DND-41 (cell line): Measurements from ENCODE around the gene RNF186.
"Not testable (repeated sequence)": the region's sequence is repeated elsewhere in the genome, so short reads cannot be mapped to it uniquely, and the experiment has no call there.

Source experiments
- ATAC-seq: fragments of 200-7000 bp; cut with Tn5 transposase; 3 replicates; pipeline ENCODE4 v1.9.1; 2021; ENCODE audit warnings: low read depth; ENCODE audit not compliant: insufficient read depth
- DNase-seq: peaks from one replicate; pipeline ENCODE4 v3.0.0-alpha.2; 2020
- H2AFZ ChIP-seq: 2 replicates; pipeline ENCODE4 v1.6.0; 2012; ENCODE audit warnings: low read depth, low read length
- H3K27ac ChIP-seq: 2 replicates; pipeline ENCODE4 v1.5.1; 2012; ENCODE audit warnings: low read length, inconsistent platforms
- H3K27me3 ChIP-seq: fragments of 200-600 bp; sonication (generic); 2 replicates; pipeline ENCODE4 v1.6.0; 2012; ENCODE audit warnings: low read length, mild to moderate bottlenecking, inconsistent platforms; ENCODE audit not compliant: insufficient read depth, poor library complexity
- H3K36me3 ChIP-seq: 2 replicates; pipeline ENCODE4 v1.5.1; 2012; ENCODE audit warnings: low read length, inconsistent platforms; ENCODE audit not compliant: insufficient read depth
- H3K4me1 ChIP-seq: 2 replicates; pipeline ENCODE4 v1.5.1; 2012; ENCODE audit warnings: mild to moderate bottlenecking, low read length; ENCODE audit not compliant: insufficient read depth
- H3K4me2 ChIP-seq: 2 replicates; pipeline ENCODE4 v1.6.0; 2012; ENCODE audit warnings: mild to moderate bottlenecking, moderate library complexity, low read length, inconsistent platforms; ENCODE audit not compliant: insufficient read depth
- H3K4me3 ChIP-seq, 2 experiments: fragments of 200-600 bp in 1 of 2; shearing (Covaris generic) in 1 of 2; 2 replicates each; pipeline ENCODE4 v1.5.1; 2012 to 2016; ENCODE audit warnings: inconsistent platforms in 2 of 2, low read length in 2 of 2, mild to moderate bottlenecking in 2 of 2, low read depth in 1 of 2, moderate library complexity in 1 of 2
- H3K79me2 ChIP-seq: 2 replicates; pipeline ENCODE4 v1.6.0; 2012; ENCODE audit warnings: low read length, inconsistent platforms; ENCODE audit not compliant: insufficient read depth
- H3K9ac ChIP-seq: 2 replicates; pipeline ENCODE4 v1.6.0; 2012; ENCODE audit warnings: low read depth, mild to moderate bottlenecking, inconsistent platforms, low read length, moderate library complexity
- H3K9me3 ChIP-seq: 2 replicates; pipeline ENCODE4 v1.5.1; 2012; ENCODE audit warnings: low read length, moderate library complexity, mild to moderate bottlenecking, inconsistent platforms; ENCODE audit not compliant: insufficient read depth, severe bottlenecking
- H4K20me1 ChIP-seq: 2 replicates; pipeline ENCODE4 v1.6.0; 2012; ENCODE audit warnings: low read length; ENCODE audit not compliant: insufficient read depth
- EZH2 ChIP-seq: IDR thresholded peaks from 3 replicates; pipeline ENCODE4 v1.6.1; 2012; ENCODE audit warnings: borderline replicate concordance, low read depth, mild to moderate bottlenecking, moderate library complexity, low read length, inconsistent platforms; ENCODE audit not compliant: severe bottlenecking
- TF ChIP-seq, protein P1 (sequence below): IDR thresholded peaks from 2 replicates; pipeline ENCODE4 v1.5.1; 2012; ENCODE audit warnings: borderline replicate concordance, low read length, moderate library complexity, mild to moderate bottlenecking; ENCODE audit not compliant: poor library complexity, severe bottlenecking; ENCODE audit errors: extremely low read depth

Gene RNF186

DNA sequence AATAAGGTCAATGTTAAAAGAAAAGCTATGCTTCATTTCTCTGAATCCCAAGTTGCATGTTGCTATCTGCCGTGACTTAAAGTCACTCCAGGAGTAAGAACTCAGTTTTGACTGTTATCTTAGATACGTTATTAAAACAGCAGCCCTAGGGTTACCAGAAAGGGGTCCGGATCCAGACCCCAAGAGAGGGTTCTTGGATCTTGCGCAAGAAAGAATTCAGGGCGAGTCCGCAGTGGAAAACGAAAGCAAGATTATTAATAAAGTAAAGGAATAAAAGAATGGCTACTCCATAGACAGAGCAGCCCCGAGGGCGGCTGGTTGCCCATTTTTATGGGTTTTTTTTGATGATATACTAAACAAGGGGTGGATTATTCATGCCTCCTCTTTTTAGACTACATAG is 32.3 kb upstream of the RNF186 start:
- H3K4me3 ChIP-seq, H3K79me2 ChIP-seq, DNase-seq, H4K20me1 ChIP-seq, H2AFZ ChIP-seq, H3K4me1 ChIP-seq, H3K9me3 ChIP-seq, H3K9ac ChIP-seq, H3K27ac ChIP-seq, ATAC-seq, H3K36me3 ChIP-seq, H3K4me2 ChIP-seq: not testable (repeated sequence)
- H3K27me3 ChIP-seq: peaks cover 13% of the 10 kb centered on the region

DNA sequence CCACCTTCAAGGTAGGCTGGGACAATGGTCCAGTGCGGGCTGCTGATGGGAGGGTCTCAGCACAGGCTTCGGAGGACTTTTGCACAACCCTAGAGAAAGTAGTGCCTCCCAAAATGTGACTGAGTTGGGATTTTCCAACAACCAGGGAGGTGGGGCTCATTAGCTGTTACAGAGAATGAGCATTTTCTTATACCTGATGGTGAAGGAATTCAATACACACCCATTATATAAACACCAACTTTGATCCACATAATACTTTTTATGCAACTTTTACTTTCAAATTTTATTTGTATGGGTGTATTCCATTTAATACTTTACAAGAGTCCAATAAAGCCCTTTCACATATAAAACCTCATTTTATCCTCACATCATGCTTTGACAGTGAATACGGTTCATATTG is 31.3 kb upstream of the RNF186 start:
- DNase-seq: no peak
- Histone ChIP-seq H3K4me3 (no peak overlapping the region), H3K27me3 (peaks cover 10% of the 10 kb centered on the region), H2AFZ (no peak overlapping the region), H4K20me1 (no peaks in the 10 kb centered on the region), H3K4me2 (no peak overlapping the region), H3K4me1 (no peaks in the 10 kb centered on the region), H3K9me3 (no peaks in the 10 kb centered on the region), H3K36me3 (no peaks in the 10 kb centered on the region), H3K27ac (no peak overlapping the region), H3K9ac (no peak overlapping the region), H3K79me2 (no peaks in the 10 kb centered on the region)
- no peak for ATAC-seq
- no peak for TF ChIP-seq EZH2
- TF ChIP-seq, protein P1, sequence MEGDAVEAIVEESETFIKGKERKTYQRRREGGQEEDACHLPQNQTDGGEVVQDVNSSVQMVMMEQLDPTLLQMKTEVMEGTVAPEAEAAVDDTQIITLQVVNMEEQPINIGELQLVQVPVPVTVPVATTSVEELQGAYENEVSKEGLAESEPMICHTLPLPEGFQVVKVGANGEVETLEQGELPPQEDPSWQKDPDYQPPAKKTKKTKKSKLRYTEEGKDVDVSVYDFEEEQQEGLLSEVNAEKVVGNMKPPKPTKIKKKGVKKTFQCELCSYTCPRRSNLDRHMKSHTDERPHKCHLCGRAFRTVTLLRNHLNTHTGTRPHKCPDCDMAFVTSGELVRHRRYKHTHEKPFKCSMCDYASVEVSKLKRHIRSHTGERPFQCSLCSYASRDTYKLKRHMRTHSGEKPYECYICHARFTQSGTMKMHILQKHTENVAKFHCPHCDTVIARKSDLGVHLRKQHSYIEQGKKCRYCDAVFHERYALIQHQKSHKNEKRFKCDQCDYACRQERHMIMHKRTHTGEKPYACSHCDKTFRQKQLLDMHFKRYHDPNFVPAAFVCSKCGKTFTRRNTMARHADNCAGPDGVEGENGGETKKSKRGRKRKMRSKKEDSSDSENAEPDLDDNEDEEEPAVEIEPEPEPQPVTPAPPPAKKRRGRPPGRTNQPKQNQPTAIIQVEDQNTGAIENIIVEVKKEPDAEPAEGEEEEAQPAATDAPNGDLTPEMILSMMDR: no peak

DNA sequence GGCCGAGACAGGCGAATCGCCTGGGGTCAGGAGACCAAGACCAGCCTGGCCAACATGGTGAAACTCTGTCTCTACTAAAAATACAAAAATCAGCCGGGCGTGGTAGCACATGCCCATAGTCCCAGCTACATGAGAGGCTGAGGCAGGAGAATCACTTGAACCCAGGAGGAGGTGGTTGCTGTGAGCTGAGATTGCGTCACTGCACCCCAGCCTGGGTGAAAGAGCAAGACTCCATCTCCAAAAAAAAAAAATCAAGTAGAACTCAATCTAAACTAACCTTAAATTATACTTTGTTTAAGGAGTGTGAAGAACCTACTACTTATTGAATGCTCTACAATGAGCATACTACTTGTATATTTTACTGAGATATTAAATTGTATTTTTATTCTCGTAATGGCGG is 30.5 kb upstream of the RNF186 start:
- Histone ChIP-seq H3K27me3 (peaks cover 10% of the 10 kb centered on the region), H3K79me2 (no peaks in the 10 kb centered on the region), H2AFZ (no peak overlapping the region), H3K36me3 (no peaks in the 10 kb centered on the region), H3K4me1 (no peaks in the 10 kb centered on the region), H3K4me3 (no peak overlapping the region), H3K9me3 (no peaks in the 10 kb centered on the region), H4K20me1 (no peaks in the 10 kb centered on the region), H3K27ac (no peak overlapping the region), H3K4me2 (no peak overlapping the region), H3K9ac (no peak overlapping the region)
- ATAC-seq: no peak
- DNase-seq: no peak
- TF ChIP-seq, protein P1: no peak
- TF ChIP-seq EZH2: no peak

DNA sequence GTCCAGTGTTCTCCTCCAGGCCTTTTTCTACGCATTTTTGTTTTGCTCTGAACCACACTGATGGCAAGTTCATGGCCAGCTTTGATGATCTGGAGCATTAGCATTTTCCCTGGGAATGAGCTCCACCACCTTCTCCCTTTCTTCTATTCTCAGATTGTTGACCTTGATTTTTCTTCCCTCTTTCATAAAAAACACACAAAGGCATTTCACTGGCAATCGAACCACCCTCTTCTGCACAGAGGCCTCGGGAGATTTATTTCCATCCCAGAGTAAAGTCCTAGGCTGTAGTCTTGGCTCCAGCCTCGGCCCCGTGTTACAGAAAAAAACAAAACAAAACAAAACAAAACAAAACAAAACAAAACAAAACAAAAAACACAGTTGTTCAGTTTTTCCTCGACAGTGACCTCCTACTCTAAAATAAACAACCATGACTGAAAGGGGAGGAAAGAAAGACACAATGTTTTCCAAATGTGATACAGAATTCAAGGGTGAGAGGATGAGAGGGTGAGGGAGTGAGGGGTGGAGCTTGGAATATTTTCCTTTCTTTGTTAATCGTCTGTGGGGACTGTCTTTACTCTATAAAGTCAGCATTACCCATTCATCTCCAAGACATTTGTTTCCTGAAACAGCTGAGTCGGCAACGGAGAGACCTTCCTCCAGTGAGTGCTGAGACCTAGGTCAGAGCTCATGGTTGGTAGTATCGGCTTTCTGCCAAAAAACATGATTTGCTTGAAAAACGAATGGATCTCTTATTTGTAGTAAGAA is 29.8 kb upstream of the RNF186 start:
- H3K36me3 ChIP-seq: no peaks in the 10 kb centered on the region
- no peaks in the 10 kb centered on the region for H3K9me3 ChIP-seq
- DNase-seq (no peak), ATAC-seq (no peak)
- TF ChIP-seq, protein P1: no peak
- no peak for TF ChIP-seq EZH2
- H3K4me2 ChIP-seq: no peak overlapping the region
- H3K27me3 ChIP-seq: peaks cover 10% of the 10 kb centered on the region
- no peak overlapping the region for H2AFZ ChIP-seq
- H3K9ac ChIP-seq: no peak overlapping the region
- H3K79me2 ChIP-seq: no peaks in the 10 kb centered on the region
- H3K27ac ChIP-seq: no peak overlapping the region
- H4K20me1 ChIP-seq: no peaks in the 10 kb centered on the region
- no peak overlapping the region for H3K4me3 ChIP-seq
- H3K4me1 ChIP-seq: no peaks in the 10 kb centered on the region
